Measurements from ENCODE around the gene ANKS1A. TPM values are rescaled to one million over a fixed set of nuclear protein-coding genes. Genes with fewer than 3 reads are reported as not detected.

ANKS1A gene
- total and polyA plus RNA-seq, 2 experiments from 2014 or later = 12.1 to 31.9 TPM

DNA sequence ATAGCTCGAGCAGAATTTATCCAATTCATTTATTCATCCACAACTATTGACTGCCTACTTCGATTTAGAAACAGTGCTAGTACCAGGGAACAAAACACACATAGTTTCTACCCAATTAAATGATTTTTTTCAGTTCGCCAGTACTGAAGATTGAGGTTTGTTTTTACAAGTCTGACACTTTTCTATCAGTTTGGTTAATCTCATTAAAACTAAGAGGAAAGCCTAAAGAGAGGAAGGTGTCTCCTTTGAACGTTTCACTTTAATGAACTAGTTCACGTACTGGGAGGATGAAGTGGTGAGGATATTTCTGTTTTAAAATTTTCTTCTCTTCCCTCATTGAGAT is 570 bp upstream of the ANKS1A start:
- no peak for ATAC-seq
- no peak for DNase-seq (ENCODE audit: low spot score)
- Histone ChIP-seq H3K4me1 (ENCODE audit: insufficient read depth) (peaks cover 9% of the 10 kb centered on the region), H3K27me3 (ENCODE audit: insufficient read depth) (no peaks in the 10 kb centered on the region), H3F3A (replicated peaks; ENCODE audit: low read depth) (no peaks in the 10 kb centered on the region), H3K79me2 (replicated peaks; ENCODE audit: insufficient read depth) (peaks cover 82% of the 10 kb centered on the region), H3K36me3 (ENCODE audit: insufficient read depth) (0 out of 2 replicates have a peak, but pooled peaks cover 5% of the 10 kb centered on the region), H3K9me2 (ENCODE audit: insufficient read depth) (no peaks in the 10 kb centered on the region), H2AFZ (no peak overlapping the region), H3K4me3 (peak overlapping the region; percentile 77), H3K4me2 (peak overlapping the region; percentile 88), H3K27ac (ENCODE audit: low read depth) (peak overlapping the region; percentile 94), H4K20me1 (replicated peaks; ENCODE audit: insufficient read depth) (peaks cover 9% of the 10 kb centered on the region)
- Mint-ChIP-seq H3K27me3 (ENCODE audit: insufficient read depth, low read depth, poor library complexity) (peaks cover 9% of the 10 kb centered on the region), H3K4me3 (peak overlapping the region; percentile 100), H3K36me3 (ENCODE audit: low read depth) (peaks cover 18% of the 10 kb centered on the region; the same call in 2 of the 3 replicates), H3K4me1 (peaks cover 10% of the 10 kb centered on the region), H3K27ac (peak overlapping the region; percentile 99), H3K9me3 (no peaks in the 10 kb centered on the region)
- no peak for TF ChIP-seq EZH2 (IDR thresholded peaks at IDR 0.05; ENCODE audit: low read depth, unreplicated experiment)
- TF ChIP-seq POLR2AphosphoS5 (IDR thresholded peaks at IDR 0.05; ENCODE audit: low read depth) = no peak
- no peak for TF ChIP-seq ZNF331 (CRISPR knock-in tag; IDR thresholded peaks at IDR 0.05; ENCODE audit: low read depth)
- no peak for TF ChIP-seq STAT1 (IDR thresholded peaks at IDR 0.05; ENCODE audit: unreplicated experiment)
- TF ChIP-seq ZNF114 (CRISPR knock-in tag; IDR thresholded peaks at IDR 0.05) = no peak
- no peak for TF ChIP-seq JUNB (IDR thresholded peaks at IDR 0.05; ENCODE audit: unreplicated experiment)
- TF ChIP-seq NANOG (IDR thresholded peaks at IDR 0.05; ENCODE audit: borderline replicate concordance) = no peak

DNA sequence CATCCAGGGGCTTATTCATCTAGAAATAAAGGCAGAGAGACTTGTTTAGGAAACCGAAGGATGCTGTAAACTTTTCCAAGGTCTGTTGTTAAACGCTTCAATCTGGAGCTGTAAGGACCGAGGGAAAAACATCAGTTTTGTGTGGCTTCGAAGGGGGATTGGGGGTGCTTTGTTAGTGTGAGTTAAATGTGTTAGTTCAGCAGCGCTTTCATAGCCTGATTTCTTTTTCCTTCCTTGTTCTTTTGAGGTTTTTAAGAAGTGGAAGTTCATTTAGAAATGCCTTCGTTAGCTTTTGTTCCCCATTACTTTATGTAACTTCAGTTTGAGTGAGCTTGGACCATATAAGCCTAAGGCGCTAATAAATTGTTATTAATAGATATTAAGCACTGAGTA is 1.5 kb downstream of the ANKS1A start:
- Mint-ChIP-seq H3K4me1 (peaks cover 19% of the 10 kb centered on the region), H3K9me3 (no peaks in the 10 kb centered on the region), H3K27me3 (ENCODE audit: insufficient read depth, low read depth, poor library complexity) (peaks cover 9% of the 10 kb centered on the region), H3K4me3 (peak overlapping the region; percentile 100), H3K36me3 (ENCODE audit: low read depth) (peaks cover 4% of the 10 kb centered on the region; the same call in 2 of the 3 replicates), H3K27ac (0 out of 2 replicates have a peak overlapping the region, but pooled peaks have one; percentile 74)
- H3K36me3 ChIP-seq (ENCODE audit: insufficient read depth) = no peaks in the 10 kb centered on the region
- H3K4me1 ChIP-seq (ENCODE audit: insufficient read depth) = peaks cover 9% of the 10 kb centered on the region
- ATAC-seq = no peak
- H3K27me3 ChIP-seq (ENCODE audit: insufficient read depth) = no peaks in the 10 kb centered on the region
- H3K9me2 ChIP-seq (ENCODE audit: insufficient read depth) = no peaks in the 10 kb centered on the region
- H2AFZ ChIP-seq = no peak overlapping the region
- H4K20me1 ChIP-seq (replicated peaks; ENCODE audit: insufficient read depth) = peaks cover 16% of the 10 kb centered on the region
- H3F3A ChIP-seq (replicated peaks; ENCODE audit: low read depth) = no peaks in the 10 kb centered on the region
- H3K27ac ChIP-seq (ENCODE audit: low read depth) = no peak overlapping the region
- TF ChIP-seq NANOG (IDR thresholded peaks at IDR 0.05; ENCODE audit: borderline replicate concordance) (no peak), CTCF (conservative IDR thresholded peaks at IDR 0.05; ENCODE audit: low read depth in 2 of 2) (no peak), ZNF331 (CRISPR knock-in tag; IDR thresholded peaks at IDR 0.05; ENCODE audit: low read depth) (no peak), ZNF114 (CRISPR knock-in tag; IDR thresholded peaks at IDR 0.05) (no peak), JUNB (IDR thresholded peaks at IDR 0.05; ENCODE audit: unreplicated experiment) (no peak), CREB1 (CRISPR knock-in tag; IDR thresholded peaks at IDR 0.05; ENCODE audit: low read depth) (no peak), POLR2AphosphoS5 (IDR thresholded peaks at IDR 0.05; ENCODE audit: low read depth) (no peak), EZH2phosphoT487 (IDR thresholded peaks at IDR 0.05; ENCODE audit: unreplicated experiment) (no peak), EZH2 (IDR thresholded peaks at IDR 0.05; ENCODE audit: low read depth, unreplicated experiment) (no peak)
- TF ChIP-seq, protein P1, sequence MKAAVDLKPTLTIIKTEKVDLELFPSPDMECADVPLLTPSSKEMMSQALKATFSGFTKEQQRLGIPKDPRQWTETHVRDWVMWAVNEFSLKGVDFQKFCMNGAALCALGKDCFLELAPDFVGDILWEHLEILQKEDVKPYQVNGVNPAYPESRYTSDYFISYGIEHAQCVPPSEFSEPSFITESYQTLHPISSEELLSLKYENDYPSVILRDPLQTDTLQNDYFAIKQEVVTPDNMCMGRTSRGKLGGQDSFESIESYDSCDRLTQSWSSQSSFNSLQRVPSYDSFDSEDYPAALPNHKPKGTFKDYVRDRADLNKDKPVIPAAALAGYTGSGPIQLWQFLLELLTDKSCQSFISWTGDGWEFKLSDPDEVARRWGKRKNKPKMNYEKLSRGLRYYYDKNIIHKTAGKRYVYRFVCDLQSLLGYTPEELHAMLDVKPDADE (IDR thresholded peaks at IDR 0.05) = no peak
- TF ChIP-seq, protein P2, sequence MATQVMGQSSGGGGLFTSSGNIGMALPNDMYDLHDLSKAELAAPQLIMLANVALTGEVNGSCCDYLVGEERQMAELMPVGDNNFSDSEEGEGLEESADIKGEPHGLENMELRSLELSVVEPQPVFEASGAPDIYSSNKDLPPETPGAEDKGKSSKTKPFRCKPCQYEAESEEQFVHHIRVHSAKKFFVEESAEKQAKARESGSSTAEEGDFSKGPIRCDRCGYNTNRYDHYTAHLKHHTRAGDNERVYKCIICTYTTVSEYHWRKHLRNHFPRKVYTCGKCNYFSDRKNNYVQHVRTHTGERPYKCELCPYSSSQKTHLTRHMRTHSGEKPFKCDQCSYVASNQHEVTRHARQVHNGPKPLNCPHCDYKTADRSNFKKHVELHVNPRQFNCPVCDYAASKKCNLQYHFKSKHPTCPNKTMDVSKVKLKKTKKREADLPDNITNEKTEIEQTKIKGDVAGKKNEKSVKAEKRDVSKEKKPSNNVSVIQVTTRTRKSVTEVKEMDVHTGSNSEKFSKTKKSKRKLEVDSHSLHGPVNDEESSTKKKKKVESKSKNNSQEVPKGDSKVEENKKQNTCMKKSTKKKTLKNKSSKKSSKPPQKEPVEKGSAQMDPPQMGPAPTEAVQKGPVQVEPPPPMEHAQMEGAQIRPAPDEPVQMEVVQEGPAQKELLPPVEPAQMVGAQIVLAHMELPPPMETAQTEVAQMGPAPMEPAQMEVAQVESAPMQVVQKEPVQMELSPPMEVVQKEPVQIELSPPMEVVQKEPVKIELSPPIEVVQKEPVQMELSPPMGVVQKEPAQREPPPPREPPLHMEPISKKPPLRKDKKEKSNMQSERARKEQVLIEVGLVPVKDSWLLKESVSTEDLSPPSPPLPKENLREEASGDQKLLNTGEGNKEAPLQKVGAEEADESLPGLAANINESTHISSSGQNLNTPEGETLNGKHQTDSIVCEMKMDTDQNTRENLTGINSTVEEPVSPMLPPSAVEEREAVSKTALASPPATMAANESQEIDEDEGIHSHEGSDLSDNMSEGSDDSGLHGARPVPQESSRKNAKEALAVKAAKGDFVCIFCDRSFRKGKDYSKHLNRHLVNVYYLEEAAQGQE (IDR thresholded peaks at IDR 0.05; ENCODE audit: unreplicated experiment) = no peak
- H3K4me3 ChIP-seq = peak overlapping the region; percentile 77
- DNase-seq (ENCODE audit: low spot score) = no peak
- H3K79me2 ChIP-seq (replicated peaks; ENCODE audit: insufficient read depth) = peaks cover 82% of the 10 kb centered on the region
- peak overlapping the region; percentile 88 for H3K4me2 ChIP-seq

Measured in GM23338 (cell line).